GM20431 (cell line): ENCODE measurements around the gene PANK3.
"Not testable (repeated sequence)": the region's sequence is repeated elsewhere in the genome, so short reads cannot be mapped to it uniquely, and the experiment has no call there.

Experiments
- in situ Hi-C: fragments of 300-500 bp; cut with MseI, MboI; formaldehyde crosslinking; loops from one replicate; pipeline ENCODE4 v1.15.0; 2020; ENCODE audit warnings: low sequenced_read_pairs; ENCODE audit not compliant: unreplicated experiment

The PANK3 gene

GRCh38 chr5:168596927-168597326 lies 17.8 kb upstream of the PANK3 start:
- in situ Hi-C loops: no loop called here

- in situ Hi-C loops: not testable (repeated sequence)
These were observed 17.0 kb upstream of the PANK3 start for GRCh38 chr5:168596122-168596521.

- in situ Hi-C loops: no loop called here
These were observed 12.8 kb upstream of the PANK3 start for GRCh38 chr5:168592014-168592368.

- in situ Hi-C loops: no loop called here
These were observed 12.3 kb upstream of the PANK3 start for GRCh38 chr5:168591302-168592013.

GRCh38 chr5:168590666-168591065 lies 11.5 kb upstream of the PANK3 start:
- in situ Hi-C loops: no loop called here

- in situ Hi-C loops: no loop called here
These were observed 8.8 kb upstream of the PANK3 start for GRCh38 chr5:168587987-168588386.

GRCh38 chr5:168585119-168585856 lies 6.1 kb upstream of the PANK3 start:
- in situ Hi-C loops: no loop called here

- in situ Hi-C loops: no loop called here
These were observed 4.7 kb upstream of the PANK3 start for GRCh38 chr5:168583742-168584482.

- in situ Hi-C loops: not testable (repeated sequence)
These were observed 1.8 kb upstream of the PANK3 start for GRCh38 chr5:168580814-168581469.

- in situ Hi-C loops: no loop called here
These were observed 1.0 kb upstream of the PANK3 start for GRCh38 chr5:168580227-168580508.

- in situ Hi-C loops: no loop called here
These were observed 489 bp upstream of the PANK3 start for GRCh38 chr5:168579488-168580226.

- in situ Hi-C loops: no loop called here
These were observed 1.2 kb downstream of the PANK3 start for GRCh38 chr5:168578006-168578405.

GRCh38 chr5:168575391-168576372 lies 3.5 kb downstream of the PANK3 start:
- in situ Hi-C loops: no loop called here

GRCh38 chr5:168574156-168574555 lies 5.0 kb downstream of the PANK3 start:
- in situ Hi-C loops: not testable (repeated sequence)

- in situ Hi-C loops: not testable (repeated sequence)
These were observed 5.5 kb downstream of the PANK3 start for GRCh38 chr5:168573663-168574062.

GRCh38 chr5:168570490-168571328 lies 8.5 kb downstream of the PANK3 start:
- in situ Hi-C loops: no loop called here

- in situ Hi-C loops: no loop called here
These were observed 10.4 kb downstream of the PANK3 start for GRCh38 chr5:168568738-168569137.

GRCh38 chr5:168563959-168564358 lies 15.2 kb downstream of the PANK3 start:
- in situ Hi-C loops: no loop called here
